GM12875 (cell line): ENCODE results near the gene BCAS3.

ENCODE experiments used
- H3K4me3 ChIP-seq: one replicate; pipeline ENCODE4 v1.5.1; 2011; ENCODE audit warnings: low read depth, low read length, control low read depth
- TF ChIP-seq, protein P1 (sequence below): IDR thresholded peaks from 2 replicates; pipeline ENCODE4 v1.5.1; 2011; ENCODE audit warnings: low read depth, mild to moderate bottlenecking, control low read depth, inconsistent platforms, low read length, moderate library complexity, borderline replicate concordance; ENCODE audit not compliant: insufficient read depth

Gene BCAS3

DNA sequence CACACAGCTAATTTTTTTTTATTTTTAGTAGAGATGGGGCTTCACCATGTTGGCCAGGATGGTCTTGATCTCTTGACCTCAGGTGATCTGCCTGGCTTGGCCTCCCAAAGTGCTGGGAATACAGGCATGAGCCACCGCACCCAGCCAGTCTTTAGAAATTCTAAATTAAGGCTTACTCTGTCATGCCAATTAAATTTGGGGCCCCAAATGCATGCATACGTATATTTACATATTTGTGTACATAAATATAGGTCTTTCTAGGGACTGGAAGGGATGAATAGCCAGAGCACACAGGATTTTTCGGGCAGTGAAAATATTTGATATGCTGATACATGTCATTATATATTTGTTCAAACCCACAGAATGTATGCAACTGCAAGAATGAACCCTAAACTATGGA, 105.1 kb downstream of the BCAS3 start:
- TF ChIP-seq, protein P1, sequence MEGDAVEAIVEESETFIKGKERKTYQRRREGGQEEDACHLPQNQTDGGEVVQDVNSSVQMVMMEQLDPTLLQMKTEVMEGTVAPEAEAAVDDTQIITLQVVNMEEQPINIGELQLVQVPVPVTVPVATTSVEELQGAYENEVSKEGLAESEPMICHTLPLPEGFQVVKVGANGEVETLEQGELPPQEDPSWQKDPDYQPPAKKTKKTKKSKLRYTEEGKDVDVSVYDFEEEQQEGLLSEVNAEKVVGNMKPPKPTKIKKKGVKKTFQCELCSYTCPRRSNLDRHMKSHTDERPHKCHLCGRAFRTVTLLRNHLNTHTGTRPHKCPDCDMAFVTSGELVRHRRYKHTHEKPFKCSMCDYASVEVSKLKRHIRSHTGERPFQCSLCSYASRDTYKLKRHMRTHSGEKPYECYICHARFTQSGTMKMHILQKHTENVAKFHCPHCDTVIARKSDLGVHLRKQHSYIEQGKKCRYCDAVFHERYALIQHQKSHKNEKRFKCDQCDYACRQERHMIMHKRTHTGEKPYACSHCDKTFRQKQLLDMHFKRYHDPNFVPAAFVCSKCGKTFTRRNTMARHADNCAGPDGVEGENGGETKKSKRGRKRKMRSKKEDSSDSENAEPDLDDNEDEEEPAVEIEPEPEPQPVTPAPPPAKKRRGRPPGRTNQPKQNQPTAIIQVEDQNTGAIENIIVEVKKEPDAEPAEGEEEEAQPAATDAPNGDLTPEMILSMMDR: no peak

GRCh38 chr17:60790205-60790604, 112.6 kb downstream of the BCAS3 start:
- H3K4me3 ChIP-seq: no peak overlapping the region
- TF ChIP-seq, protein P1: no peak

More for the DNA sequence above, 105.1 kb downstream of the BCAS3 start:
- no peak overlapping the region for H3K4me3 ChIP-seq

DNA sequence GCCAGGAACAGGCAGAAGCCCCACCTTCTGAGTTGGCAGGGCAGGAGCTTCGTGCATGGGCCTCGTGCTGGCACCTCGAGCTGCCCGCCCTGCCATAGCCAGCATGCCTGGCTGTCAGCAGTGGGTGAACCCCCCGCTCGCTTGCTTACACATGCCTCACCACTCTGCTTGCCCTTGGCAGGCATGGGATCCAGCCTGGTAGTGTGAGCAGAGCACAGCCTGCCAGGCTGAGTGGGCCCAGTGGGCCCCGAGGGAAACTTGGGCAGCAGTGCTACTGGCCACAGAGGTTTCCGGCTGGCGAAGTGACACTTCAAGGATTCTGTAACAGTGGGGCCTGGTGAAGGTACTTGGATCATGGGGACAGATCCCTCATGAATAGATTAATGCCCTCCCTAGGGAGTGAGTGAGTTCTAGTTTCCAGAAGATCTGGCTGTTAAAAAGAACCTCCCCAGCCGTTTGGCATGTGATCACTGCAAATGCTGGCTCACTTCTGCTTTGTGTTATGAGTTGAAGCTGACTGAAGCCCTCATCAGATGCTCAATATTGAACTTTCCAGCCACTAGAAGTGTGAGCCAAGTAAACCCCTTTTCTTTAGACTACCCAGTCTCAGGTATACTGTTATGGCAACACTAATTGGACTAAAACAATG, 114.7 kb downstream of the BCAS3 start:
- H3K4me3 ChIP-seq: no peak overlapping the region
- TF ChIP-seq, protein P1: no peak

DNA sequence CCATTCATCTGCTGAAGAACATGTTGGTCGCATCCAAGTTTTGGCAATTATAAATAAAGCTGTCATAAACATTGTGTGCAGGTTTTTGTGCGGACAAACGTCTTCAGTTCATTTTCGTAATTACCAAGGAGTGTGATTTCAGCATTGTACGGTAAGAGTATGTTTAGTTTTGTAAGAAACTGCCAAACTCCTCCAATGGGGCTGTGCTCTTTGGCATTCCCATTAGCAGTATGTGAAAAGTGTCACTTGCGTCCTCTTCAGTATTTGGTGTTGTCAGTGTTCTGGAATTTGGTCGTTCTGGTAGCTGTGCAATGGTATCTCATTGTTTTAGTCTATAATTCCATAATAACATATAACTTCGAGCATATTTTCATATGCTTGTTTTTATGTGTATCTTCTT, 120.9 kb downstream of the BCAS3 start:
- TF ChIP-seq, protein P1: no peak
- H3K4me3 ChIP-seq: no peak overlapping the region

- TF ChIP-seq, protein P1: no peak
- H3K4me3 ChIP-seq: no peak overlapping the region
These were observed 124.7 kb downstream of the BCAS3 start for GRCh38 chr17:60802377-60802776.

- TF ChIP-seq, protein P1: no peak
- H3K4me3 ChIP-seq: no peak overlapping the region
These were observed 125.4 kb downstream of the BCAS3 start for GRCh38 chr17:60803059-60803458.

- H3K4me3 ChIP-seq: no peak overlapping the region
- TF ChIP-seq, protein P1: no peak
These were observed 127.2 kb downstream of the BCAS3 start for GRCh38 chr17:60804831-60805230.
